CD4-positive, alpha-beta T cell (primary cell): ENCODE results near the gene PUS7L. TPM values are rescaled to one million over a fixed set of nuclear protein-coding genes. Genes with fewer than 3 reads are reported as not detected.
A peak's percentile ranks its signal among the peaks of the same experiment; 100 is the strongest.

Experiments used
- ATAC-seq: fragments of 200-7000 bp; cut with Tn5 transposase; one replicate; pipeline ENCODE4 v1.10.0; 2022; ENCODE audit warnings: mild to moderate bottlenecking; ENCODE audit not compliant: poor library complexity
- CTCF ChIA-PET: fragments of 350-600 bp; sonication (Branson Sonifier 250); formaldehyde crosslinking; loops from one replicate; lab custom pipeline; 2021; ENCODE audit warnings: antibody characterized with exemption, inconsistent platforms; lab: Charles Lee
- POLR2A ChIA-PET: fragments of 350-600 bp; sonication (Branson Sonifier 250); formaldehyde crosslinking; loops from one replicate; lab custom pipeline; 2021; ENCODE audit warnings: antibody characterized with exemption, inconsistent platforms; lab: Charles Lee
- DNase-seq, 14 experiments: peaks; one replicate each; pipeline ENCODE4 v3.0.0-alpha.2; 2013 to 2020; ENCODE audit warnings: mixed read lengths in 2 of 14
- H3K27ac ChIP-seq, 2 donors: one replicate each; pipeline versions ENCODE4 v1.5.1 to v1.7.0; 2013; ENCODE audit warnings: low read length in 2 of 2, low read depth in 1 of 2, mild to moderate bottlenecking in 1 of 2
- H3K27me3 ChIP-seq, 2 experiments: 1 replicate in 1 of 2; 2 replicates in 1 of 2; pipeline versions ENCODE4 v1.6.1 to v1.7.0; 2013; ENCODE audit warnings: low read length in 2 of 2, control low read depth in 1 of 2, mild to moderate bottlenecking in 1 of 2, moderate library complexity in 1 of 2; ENCODE audit not compliant: insufficient read depth in 2 of 2, control insufficient read depth in 1 of 2
- H3K36me3 ChIP-seq: one replicate; pipeline ENCODE4 v1.6.1; 2013; ENCODE audit warnings: low read length, control low read depth; ENCODE audit not compliant: insufficient read depth
- H3K4me1 ChIP-seq: one replicate; pipeline ENCODE4 v1.6.1; 2013; ENCODE audit warnings: low read length, control low read depth; ENCODE audit not compliant: insufficient read depth
- H3K4me3 ChIP-seq: one replicate; pipeline ENCODE4 v1.5.1; 2013; ENCODE audit warnings: mild to moderate bottlenecking, low read length, moderate library complexity
- H3K9me3 ChIP-seq, 2 experiments: 1 replicate in 1 of 2; 2 replicates in 1 of 2; pipeline versions ENCODE4 v1.6.1 to v1.7.0; 2013; ENCODE audit warnings: low read length in 2 of 2, mild to moderate bottlenecking in 2 of 2, control low read depth in 1 of 2, moderate library complexity in 1 of 2; ENCODE audit not compliant: control insufficient read depth in 1 of 2, insufficient read depth in 1 of 2
- H3K27ac Mint-ChIP-seq: one replicate; pipeline ENCODE4 v1.8.0; 2020; ENCODE audit warnings: mixed read lengths
- H3K27me3 Mint-ChIP-seq: one replicate; pipeline ENCODE4 v1.8.0; 2021; ENCODE audit warnings: mixed read lengths
- H3K36me3 Mint-ChIP-seq: one replicate; pipeline ENCODE4 v1.8.0; 2021; ENCODE audit warnings: low read depth, mixed read lengths
- H3K4me1 Mint-ChIP-seq: one replicate; pipeline ENCODE4 v1.8.0; 2021; ENCODE audit warnings: low read depth, mixed read lengths
- H3K4me3 Mint-ChIP-seq: one replicate; pipeline ENCODE4 v1.8.0; 2020; ENCODE audit warnings: mild to moderate bottlenecking, mixed read lengths
- H3K9me3 Mint-ChIP-seq: one replicate; pipeline ENCODE4 v1.8.0; 2020; ENCODE audit warnings: mixed read lengths
- intact Hi-C, 2 experiments: fragments of 100-400 bp; cut with DNase I in 1 of 2; cut with micrococcal nuclease in 1 of 2; formaldehyde crosslinking; loops; one replicate each; pipeline versions ENCODE4 v1.15.1 to v1.9.0; 2023 to 2025; cut with DNase I, micrococcal nuclease
- total RNA-seq, 174 experiments: library from RNA in 2 of 174; stranded (reverse) in 2 of 174; gene quantifications; one replicate each; pipeline ENCODE4 v1.2.3 and lab custom pipeline; 2021 to 2026
- TF ChIP-seq, protein P1 (sequence below): fragments of 200-600 bp; IDR thresholded peaks from one replicate; pipeline ENCODE4 v1.8.0; 2022; ENCODE audit warnings: antibody characterized with exemption, mild to moderate bottlenecking

The PUS7L gene
- total RNA-seq, 2 experiments from 2014 or later = 10.9 to 15.3 TPM

DNA sequence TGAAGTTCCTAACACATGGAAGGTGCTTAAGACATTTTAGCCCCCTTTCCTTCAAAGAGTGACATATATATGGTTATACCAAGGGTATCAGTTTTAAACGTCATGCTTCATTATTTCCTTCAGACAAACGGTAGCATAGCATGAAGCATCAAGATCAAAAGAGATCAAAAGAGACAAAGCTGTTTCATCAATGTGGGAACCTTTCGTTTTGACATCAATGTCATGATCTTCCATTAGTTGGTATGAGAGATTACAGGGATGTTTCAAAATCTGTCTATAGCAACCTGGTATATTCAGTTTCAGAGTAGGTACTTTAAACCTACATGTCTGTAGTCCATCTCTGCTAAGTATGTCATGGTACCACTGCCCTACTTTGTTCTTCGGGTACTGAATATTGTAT lies 28.3 kb downstream of the PUS7L start:
- ChIA-PET POLR2A (no interaction called here), CTCF (no interaction called here)
- ATAC-seq (peak; percentile 55), DNase-seq (peak in 3 of 14 experiments; percentile 2 to 23 (median 12))
- no peak overlapping the region for H3K27ac ChIP-seq
- H3K36me3 ChIP-seq = peaks cover 10% of the 10 kb centered on the region
- peaks cover 8% of the 10 kb centered on the region for H3K4me1 Mint-ChIP-seq
- peaks cover 56% of the 10 kb centered on the region for H3K36me3 Mint-ChIP-seq
- H3K27me3 Mint-ChIP-seq = no peaks in the 10 kb centered on the region
- intact Hi-C loops = no loop called here
- no peaks in the 10 kb centered on the region for H3K9me3 ChIP-seq
- no peak overlapping the region for H3K4me3 ChIP-seq
- H3K9me3 Mint-ChIP-seq = no peaks in the 10 kb centered on the region
- TF ChIP-seq, protein P1, sequence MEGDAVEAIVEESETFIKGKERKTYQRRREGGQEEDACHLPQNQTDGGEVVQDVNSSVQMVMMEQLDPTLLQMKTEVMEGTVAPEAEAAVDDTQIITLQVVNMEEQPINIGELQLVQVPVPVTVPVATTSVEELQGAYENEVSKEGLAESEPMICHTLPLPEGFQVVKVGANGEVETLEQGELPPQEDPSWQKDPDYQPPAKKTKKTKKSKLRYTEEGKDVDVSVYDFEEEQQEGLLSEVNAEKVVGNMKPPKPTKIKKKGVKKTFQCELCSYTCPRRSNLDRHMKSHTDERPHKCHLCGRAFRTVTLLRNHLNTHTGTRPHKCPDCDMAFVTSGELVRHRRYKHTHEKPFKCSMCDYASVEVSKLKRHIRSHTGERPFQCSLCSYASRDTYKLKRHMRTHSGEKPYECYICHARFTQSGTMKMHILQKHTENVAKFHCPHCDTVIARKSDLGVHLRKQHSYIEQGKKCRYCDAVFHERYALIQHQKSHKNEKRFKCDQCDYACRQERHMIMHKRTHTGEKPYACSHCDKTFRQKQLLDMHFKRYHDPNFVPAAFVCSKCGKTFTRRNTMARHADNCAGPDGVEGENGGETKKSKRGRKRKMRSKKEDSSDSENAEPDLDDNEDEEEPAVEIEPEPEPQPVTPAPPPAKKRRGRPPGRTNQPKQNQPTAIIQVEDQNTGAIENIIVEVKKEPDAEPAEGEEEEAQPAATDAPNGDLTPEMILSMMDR = no peak
- H3K27me3 ChIP-seq = no peaks in the 10 kb centered on the region
- H3K4me1 ChIP-seq = no peaks in the 10 kb centered on the region
- H3K4me3 Mint-ChIP-seq = no peak overlapping the region
- no peak overlapping the region for H3K27ac Mint-ChIP-seq

GRCh38 chr12:43728698-43729097 lies 29.9 kb downstream of the PUS7L start:
- POLR2A ChIA-PET = no interaction called here
- DNase-seq = no peak
- Mint-ChIP-seq H3K27me3 (no peaks in the 10 kb centered on the region), H3K4me1 (peaks cover 8% of the 10 kb centered on the region), H3K4me3 (no peak overlapping the region), H3K9me3 (no peaks in the 10 kb centered on the region), H3K27ac (no peak overlapping the region), H3K36me3 (peaks cover 49% of the 10 kb centered on the region)
- Histone ChIP-seq H3K36me3 (peaks cover 3% of the 10 kb centered on the region), H3K4me3 (no peak overlapping the region), H3K9me3 (no peaks in the 10 kb centered on the region), H3K4me1 (no peaks in the 10 kb centered on the region), H3K27ac (no peak overlapping the region), H3K27me3 (no peaks in the 10 kb centered on the region)
- CTCF ChIA-PET = no interaction called here
- TF ChIP-seq, protein P1 = no peak
- intact Hi-C loops = no loop called here
- no peak for ATAC-seq

- Histone ChIP-seq H3K36me3 (peaks cover 3% of the 10 kb centered on the region), H3K27me3 (no peaks in the 10 kb centered on the region), H3K4me1 (no peaks in the 10 kb centered on the region), H3K27ac (no peak overlapping the region), H3K9me3 (no peaks in the 10 kb centered on the region), H3K4me3 (no peak overlapping the region)
- CTCF ChIA-PET = no interaction called here
- intact Hi-C loops = no loop called here
- DNase-seq (peak in 1 of 14 experiments; percentile 3), ATAC-seq (no peak)
- POLR2A ChIA-PET = no interaction called here
- H3K4me1 Mint-ChIP-seq = peaks cover 8% of the 10 kb centered on the region
- H3K9me3 Mint-ChIP-seq = no peaks in the 10 kb centered on the region
- TF ChIP-seq, protein P1 = peak; percentile 45
- H3K27ac Mint-ChIP-seq = no peak overlapping the region
- no peak overlapping the region for H3K4me3 Mint-ChIP-seq
- peaks cover 45% of the 10 kb centered on the region for H3K36me3 Mint-ChIP-seq
- no peaks in the 10 kb centered on the region for H3K27me3 Mint-ChIP-seq
These were observed 30.5 kb downstream of the PUS7L start for GRCh38 chr12:43728117-43728516.
